SK-N-SH treated with all-trans-retinoic acid at 6 μM for 48 hours (cell line): ENCODE data around the gene CPPED1.

Source experiments
- ATAC-seq: fragments of 200-7000 bp; cut with Tn5 transposase; 3 replicates; pipeline ENCODE4 v1.9.1; 2020; ENCODE audit warnings: mild to moderate bottlenecking, moderate library complexity
- ARNTL ChIP-seq: fragments of 450-650 bp; formaldehyde crosslinking; IDR thresholded peaks from 2 replicates; pipeline ENCODE4 v1.5.0; 2020; ENCODE audit warnings: low read depth, mild to moderate bottlenecking, moderate library complexity, borderline replicate concordance
- BACH2 ChIP-seq: fragments of 250-450 bp; sonication (Bioruptor Pico); IDR thresholded peaks from 2 replicates; pipeline ENCODE4 v1.9.0; 2021; ENCODE audit warnings: mild to moderate bottlenecking, borderline replicate concordance
- CREB5 ChIP-seq: fragments of 250-450 bp; sonication (Bioruptor Pico); IDR thresholded peaks from 2 replicates; pipeline ENCODE4 v1.5.1; 2020; ENCODE audit warnings: low read depth, mild to moderate bottlenecking, moderate library complexity
- CSDC2 ChIP-seq: fragments of 250-450 bp; sonication (Bioruptor Pico); IDR thresholded peaks from 2 replicates; pipeline ENCODE4 v1.5.0; 2020; ENCODE audit warnings: mild to moderate bottlenecking, moderate library complexity
- CSRNP3 ChIP-seq: fragments of 250-450 bp; sonication (Bioruptor Pico); IDR thresholded peaks from 2 replicates; pipeline ENCODE4 v1.5.1; 2021; ENCODE audit warnings: mild to moderate bottlenecking, moderate library complexity
- GLIS3 ChIP-seq: fragments of 250-450 bp; sonication (Bioruptor Pico); IDR thresholded peaks from 2 replicates; pipeline ENCODE4 v1.5.0; 2020; ENCODE audit warnings: mild to moderate bottlenecking, moderate library complexity
- ISL1 ChIP-seq: fragments of 250-450 bp; sonication (Bioruptor Pico); IDR thresholded peaks from 2 replicates; pipeline ENCODE4 v2.1.2; 2022; ENCODE audit warnings: mild to moderate bottlenecking, moderate library complexity
- OSR1 ChIP-seq: fragments of 250-450 bp; sonication (Bioruptor Pico); IDR thresholded peaks from 2 replicates; pipeline ENCODE4 v1.8.0; 2022; ENCODE audit warnings: moderate library complexity, mild to moderate bottlenecking, inconsistent platforms
- PATZ1 ChIP-seq: fragments of 250-450 bp; sonication (Bioruptor Pico); IDR thresholded peaks from 2 replicates; pipeline ENCODE4 v1.8.0; 2020; ENCODE audit warnings: mild to moderate bottlenecking, moderate library complexity, borderline replicate concordance
- POU6F1 ChIP-seq: fragments of 250-450 bp; sonication (Bioruptor Pico); IDR thresholded peaks from 2 replicates; pipeline ENCODE4 v1.8.0; 2021; ENCODE audit warnings: low read depth, mild to moderate bottlenecking, moderate library complexity, borderline replicate concordance
- PPARA ChIP-seq: fragments of 250-450 bp; sonication (Bioruptor Pico); IDR thresholded peaks from 2 replicates; pipeline ENCODE4 v1.5.0; 2020; ENCODE audit warnings: mild to moderate bottlenecking, borderline replicate concordance
- RARB ChIP-seq: fragments of 250-450 bp; sonication (Bioruptor Pico); IDR thresholded peaks from 2 replicates; pipeline ENCODE4 v1.8.0; 2021; ENCODE audit warnings: mild to moderate bottlenecking, moderate library complexity
- SNAI2 ChIP-seq: fragments of 250-450 bp; sonication (Bioruptor Pico); IDR thresholded peaks from 2 replicates; pipeline ENCODE4 v1.5.0; 2020; ENCODE audit warnings: mild to moderate bottlenecking, moderate library complexity
- TCF4 ChIP-seq: fragments of 250-450 bp; sonication (Bioruptor Pico); IDR thresholded peaks from 2 replicates; pipeline ENCODE4 v1.8.0; 2021; ENCODE audit warnings: mild to moderate bottlenecking, moderate library complexity, borderline replicate concordance
- TOX ChIP-seq: fragments of 250-450 bp; sonication (Bioruptor Pico); IDR thresholded peaks from 2 replicates; pipeline ENCODE4 v1.8.0; 2021; ENCODE audit warnings: mild to moderate bottlenecking, moderate library complexity, borderline replicate concordance
- TSHZ2 ChIP-seq: fragments of 250-450 bp; sonication (Bioruptor Pico); IDR thresholded peaks from 2 replicates; pipeline ENCODE4 v1.5.0; 2020; ENCODE audit warnings: mild to moderate bottlenecking, moderate library complexity
- ZC3H10 ChIP-seq: fragments of 250-450 bp; sonication (Bioruptor Pico); IDR thresholded peaks from 2 replicates; pipeline ENCODE4 v1.5.1; 2021; ENCODE audit warnings: mild to moderate bottlenecking, moderate library complexity
- ZFP3 ChIP-seq: fragments of 250-450 bp; sonication (Bioruptor Pico); IDR thresholded peaks from 2 replicates; pipeline ENCODE4 v1.5.0; 2020; ENCODE audit warnings: mild to moderate bottlenecking, moderate library complexity
- ZFP30 ChIP-seq: fragments of 450-650 bp; formaldehyde crosslinking; IDR thresholded peaks from 2 replicates; pipeline ENCODE4 v1.5.0; 2022; ENCODE audit warnings: mild to moderate bottlenecking, moderate library complexity
- ZNF565 ChIP-seq: fragments of 450-650 bp; formaldehyde crosslinking; conservative IDR thresholded peaks from 2 replicates; pipeline ENCODE4 v1.5.0; 2020; ENCODE audit warnings: low read depth, mild to moderate bottlenecking, moderate library complexity
- ZNF70 ChIP-seq: fragments of 450-650 bp; formaldehyde crosslinking; IDR thresholded peaks from 2 replicates; pipeline ENCODE4 v1.5.0; 2020; ENCODE audit warnings: mild to moderate bottlenecking, moderate library complexity
- ZNF8 ChIP-seq: fragments of 450-650 bp; formaldehyde crosslinking; IDR thresholded peaks from 2 replicates; pipeline ENCODE4 v1.5.0; 2020; ENCODE audit warnings: mild to moderate bottlenecking, moderate library complexity

CPPED1 gene

GRCh38 chr16:12664164-12664733 is 139.4 kb downstream of the CPPED1 start:
- TF ChIP-seq PPARA (CRISPR knock-in tag) (no peak), ZNF8 (CRISPR knock-in tag) (no peak), ZFP30 (CRISPR knock-in tag) (no peak), PATZ1 (CRISPR knock-in tag) (no peak), ZC3H10 (no peak), CSRNP3 (CRISPR knock-in tag) (no peak), ZFP3 (no peak), SNAI2 (no peak), TCF4 (CRISPR knock-in tag) (no peak), CREB5 (CRISPR knock-in tag) (no peak), RARB (no peak), OSR1 (CRISPR knock-in tag) (no peak), ISL1 (CRISPR knock-in tag) (no peak), GLIS3 (CRISPR knock-in tag) (no peak), TOX (CRISPR knock-in tag) (no peak)
- ATAC-seq: no peak

GRCh38 chr16:12661656-12662172 is 142.0 kb downstream of the CPPED1 start:
- peak; percentile 59 for ATAC-seq
- TF ChIP-seq TSHZ2 (CRISPR knock-in tag) (no peak), TCF4 (CRISPR knock-in tag) (no peak), ZFP30 (CRISPR knock-in tag) (no peak), ARNTL (no peak), ZNF70 (no peak), ZNF565 (CRISPR knock-in tag) (no peak), CREB5 (CRISPR knock-in tag) (no peak), BACH2 (no peak), SNAI2 (no peak), ZC3H10 (no peak), POU6F1 (CRISPR knock-in tag) (no peak), TOX (CRISPR knock-in tag) (no peak), GLIS3 (CRISPR knock-in tag) (no peak), CSDC2 (no peak), OSR1 (CRISPR knock-in tag) (no peak), ISL1 (CRISPR knock-in tag) (no peak)
